HG03103 (cell line): ENCODE data around the gene CLASP2.
A peak's percentile ranks its signal among the peaks of the same experiment; 100 is the strongest.
"Not testable (repeated sequence)": the region's sequence is repeated elsewhere in the genome, so short reads cannot be mapped to it uniquely, and the experiment has no call there.

Experiments
- ATAC-seq: cut with Tn5 transposase; IDR thresholded peaks from one replicate; pipeline ENCODE4 v1.9.1; 2021; ENCODE audit warnings: low read depth; ENCODE audit not compliant: unreplicated experiment

CLASP2 gene

GRCh38 chr3:33717866-33718594 lies at the start of gene CLASP2:
CLASP2 (minus strand) TSS chr3:33718254; CDS start chr3:33718002, 252 bp downstream.
- peak; percentile 91 for ATAC-seq

- no peak for ATAC-seq
Observed at GRCh38 chr3:33758864-33759263, 40.8 kb upstream of the CLASP2 start.

- ATAC-seq, result no peak
Observed at GRCh38 chr3:33758281-33758680, 40.2 kb upstream of the CLASP2 start.

GRCh38 chr3:33754391-33754790 lies 36.3 kb upstream of the CLASP2 start:
- not testable (repeated sequence) for ATAC-seq

GRCh38 chr3:33751336-33751735 lies 33.3 kb upstream of the CLASP2 start:
- ATAC-seq, result no peak

GRCh38 chr3:33750211-33750548 lies 32.1 kb upstream of the CLASP2 start:
- no peak for ATAC-seq

GRCh38 chr3:33749546-33750210 lies 31.6 kb upstream of the CLASP2 start:
- ATAC-seq, result no peak

GRCh38 chr3:33746416-33747116 lies 28.5 kb upstream of the CLASP2 start:
- ATAC-seq, result no peak

GRCh38 chr3:33737146-33737545 lies 19.1 kb upstream of the CLASP2 start:
- no peak for ATAC-seq

GRCh38 chr3:33732394-33732793 lies 14.3 kb upstream of the CLASP2 start:
- no peak for ATAC-seq

- no peak for ATAC-seq
Observed at GRCh38 chr3:33729993-33730392, 11.9 kb upstream of the CLASP2 start.

- ATAC-seq, result no peak
Observed at GRCh38 chr3:33724256-33724655, 6.2 kb upstream of the CLASP2 start.

GRCh38 chr3:33722626-33723370 lies 4.7 kb upstream of the CLASP2 start:
- no peak for ATAC-seq

GRCh38 chr3:33722191-33722590 lies 4.1 kb upstream of the CLASP2 start:
- ATAC-seq, result no peak

- no peak for ATAC-seq
Observed at GRCh38 chr3:33718595-33718907, 497 bp upstream of the CLASP2 start.

- peak; percentile 52 for ATAC-seq
Observed at GRCh38 chr3:33717616-33717865, 513 bp downstream of the CLASP2 start.

- ATAC-seq, result no peak
Observed at GRCh38 chr3:33716227-33716626, 1.8 kb downstream of the CLASP2 start.

GRCh38 chr3:33711100-33711499 lies 7.0 kb downstream of the CLASP2 start:
- ATAC-seq, result no peak

GRCh38 chr3:33706056-33706455 lies 12.0 kb downstream of the CLASP2 start:
- ATAC-seq, result no peak

GRCh38 chr3:33704891-33705290 lies 13.2 kb downstream of the CLASP2 start:
- ATAC-seq, result no peak

GRCh38 chr3:33699275-33699674 lies 18.8 kb downstream of the CLASP2 start:
- ATAC-seq, result no peak
